ENCODE results near the gene KCNMA1. TPM values are rescaled to one million over a fixed set of nuclear protein-coding genes. Genes with fewer than 3 reads are reported as not detected.

Gene KCNMA1
- total and polyA plus RNA-seq, 9 of the 15 experiments (the other 6 are each of a cell fraction or from before 2014, with no cell fraction given): 0.01 to 0.95 (median 0.15) TPM; not detected in 4

DNA sequence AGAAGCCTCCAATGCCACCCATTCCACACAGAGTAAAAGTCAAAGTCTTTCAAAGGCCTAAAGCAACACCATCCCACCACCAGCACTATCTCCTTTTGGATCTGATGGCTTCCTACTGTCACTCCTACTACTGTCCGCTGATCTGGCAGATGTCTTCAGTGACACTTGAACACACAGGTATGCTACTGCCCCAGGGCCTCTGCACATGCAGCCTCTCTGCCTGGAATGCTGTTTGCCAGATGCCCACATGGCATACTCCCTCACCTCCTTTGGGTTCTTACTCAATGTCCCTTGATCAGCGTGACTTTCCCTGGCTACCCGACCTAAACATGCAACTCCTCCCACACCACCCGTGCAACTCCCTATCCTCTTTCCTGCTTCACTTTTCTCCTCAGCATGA is 512.4 kb downstream of the KCNMA1 start:
- POLR2A ChIA-PET: no interaction called here
- Histone ChIP-seq H3K9ac (ENCODE audit: insufficient read depth in 1 of 2, low read depth in 2 of 2, low read length in 2 of 2) (no peak overlapping the region), H3K4me1 (replicated peaks in 1 of 2; ENCODE audit: control insufficient read depth in 2 of 2, insufficient read depth in 2 of 2, low read length in 2 of 2) (no peaks in the 10 kb centered on the region), H3K79me2 (ENCODE audit: control insufficient read depth, insufficient read depth, low read length) (no peaks in the 10 kb centered on the region), H3K27ac (ENCODE audit: extremely low read depth, low read depth, low read length) (no peak overlapping the region), H3K4me3 (no peak overlapping the region), H3K9me1 (ENCODE audit: control insufficient read depth, insufficient read depth, low read length) (no peaks in the 10 kb centered on the region), H3K36me3 (ENCODE audit: control insufficient read depth, insufficient read depth, low read length) (no peaks in the 10 kb centered on the region), H3K27me3 (ENCODE audit: control insufficient read depth in 2 of 2, insufficient read depth in 2 of 2, low read length in 2 of 2) (0 out of 5 replicates have a peak, but pooled peaks cover 0 to 2% of the 10 kb centered on the region in 2 experiments), H3K4me2 (ENCODE audit: insufficient read depth, low read length) (no peak overlapping the region), H3K9me3 (replicated peaks; ENCODE audit: control insufficient read depth, insufficient read depth, low read depth, low read length) (no peaks in the 10 kb centered on the region), H4K20me1 (replicated peaks; ENCODE audit: control insufficient read depth, insufficient read depth, low read length) (no peaks in the 10 kb centered on the region), H2AFZ (ENCODE audit: low read depth, low read length) (no peak overlapping the region)
- 0% methylated on average over 4 of the region's 4 CpGs for WGBS (ENCODE audit: insufficient coverage, low coverage, missing lambda C conversion rate)
- ATAC-seq (no peak), DNase-seq (ENCODE audit: extremely low read depth in 1 of 4, low spot score in 3 of 4) (no peak), FAIRE-seq (no peak)
- in situ Hi-C loops (cut with MboI) (no loop called here), intact Hi-C loops (cut with micrococcal nuclease) (no loop called here)
- TF ChIP-seq KAT2B (IDR thresholded peaks at IDR 0.05; ENCODE audit: low read depth, low read length) (no peak), RBM17 (IDR thresholded peaks at IDR 0.05; ENCODE audit: borderline replicate concordance, low read depth, low read length) (no peak), MCM2 (IDR thresholded peaks at IDR 0.05; ENCODE audit: low read depth) (no peak)
- no TSS peak for BruUV-seq (replicated peaks)
- CTCF ChIA-PET (ENCODE audit: low intra/inter-chr PET ratio): no interaction called here

- no peak for FAIRE-seq
- intact Hi-C loops (cut with micrococcal nuclease): no loop called here
- CTCF ChIA-PET (ENCODE audit: low intra/inter-chr PET ratio): no interaction called here
- ATAC-seq: no peak
- Histone ChIP-seq H3K9me3 (replicated peaks; ENCODE audit: control insufficient read depth, insufficient read depth, low read depth, low read length) (no peaks in the 10 kb centered on the region), H3K27ac (ENCODE audit: extremely low read depth, low read depth, low read length) (no peak overlapping the region), H3K4me1 (replicated peaks in 1 of 2; ENCODE audit: control insufficient read depth in 2 of 2, insufficient read depth in 2 of 2, low read length in 2 of 2) (no peaks in the 10 kb centered on the region), H3K79me2 (ENCODE audit: control insufficient read depth, insufficient read depth, low read length) (no peaks in the 10 kb centered on the region), H4K20me1 (replicated peaks; ENCODE audit: control insufficient read depth, insufficient read depth, low read length) (no peaks in the 10 kb centered on the region), H3K36me3 (ENCODE audit: control insufficient read depth, insufficient read depth, low read length) (no peaks in the 10 kb centered on the region), H3K4me2 (ENCODE audit: insufficient read depth, low read length) (no peak overlapping the region), H3K9me1 (ENCODE audit: control insufficient read depth, insufficient read depth, low read length) (no peaks in the 10 kb centered on the region), H2AFZ (ENCODE audit: low read depth, low read length) (no peak overlapping the region), H3K4me3 (no peak overlapping the region), H3K9ac (ENCODE audit: insufficient read depth in 1 of 2, low read depth in 2 of 2, low read length in 2 of 2) (no peak overlapping the region), H3K27me3 (ENCODE audit: control insufficient read depth in 2 of 2, insufficient read depth in 2 of 2, low read length in 2 of 2) (0 out of 5 replicates have a peak, but pooled peaks cover 0 to 2% of the 10 kb centered on the region in 2 experiments)
- WGBS (ENCODE audit: insufficient coverage, low coverage, missing lambda C conversion rate): 4% methylated on average over 5 of the region's 5 CpGs
- in situ Hi-C loops (cut with MboI): no loop called here
- BruUV-seq (replicated peaks): no TSS peak
- POLR2A ChIA-PET: no interaction called here
- no peak for DNase-seq (ENCODE audit: extremely low read depth in 1 of 4, low spot score in 3 of 4)
- TF ChIP-seq PTRF (tag; IDR thresholded peaks at IDR 0.05) (no peak), YY1 (IDR thresholded peaks at IDR 0.05; ENCODE audit: borderline replicate concordance in 1 of 3, control insufficient read depth in 1 of 3, extremely low read depth in 1 of 3, insufficient read depth in 3 of 3, insufficient read length in 1 of 3, insufficient replicate concordance in 2 of 3, low read depth in 1 of 3, low read length in 2 of 3) (no peak), MAFK (IDR thresholded peaks at IDR 0.05; ENCODE audit: low read length) (no peak), DDX20 (tag; IDR thresholded peaks at IDR 0.05; ENCODE audit: low read depth) (no peak), ZNF444 (CRISPR knock-in tag; IDR thresholded peaks at IDR 0.05) (no peak), NR2F6 (CRISPR knock-in tag; IDR thresholded peaks at IDR 0.05) (no peak), RNF2 (IDR thresholded peaks at IDR 0.05) (no peak), SREBF1 (IDR thresholded peaks at IDR 0.05; ENCODE audit: borderline replicate concordance, low read depth, low read length) (no peak), ZNF764 (CRISPR knock-in tag; IDR thresholded peaks at IDR 0.05; ENCODE audit: low read depth) (no peak), CREB1 (IDR thresholded peaks at IDR 0.05) (peak; percentile 87), CREB1 (CRISPR knock-in tag; IDR thresholded peaks at IDR 0.05) (peak; percentile 46; the same call in 1 of the 2 replicates), NFATC3 (IDR thresholded peaks at IDR 0.05) (no peak), ZNF766 (CRISPR knock-in tag; conservative IDR thresholded peaks at IDR 0.05) (no peak), ZKSCAN8 (CRISPR knock-in tag; IDR thresholded peaks at IDR 0.05) (no peak), EGR1 (conservative IDR thresholded peaks at IDR 0.05) (no peak), ESRRB (CRISPR knock-in tag; IDR thresholded peaks at IDR 0.05; ENCODE audit: borderline replicate concordance) (no peak), ZNF224 (CRISPR knock-in tag; IDR thresholded peaks at IDR 0.05) (no peak), LEF1 (IDR thresholded peaks at IDR 0.05) (no peak)
Measured at GRCh38 chr10:77123330-77123729, 514.3 kb downstream of the KCNMA1 start.
